ENCODE results near the gene ASPHD1.
"Not testable (repeated sequence)": the region's sequence is repeated elsewhere in the genome, so short reads cannot be mapped to it uniquely, and the experiment has no call there.

The ASPHD1 gene

DNA sequence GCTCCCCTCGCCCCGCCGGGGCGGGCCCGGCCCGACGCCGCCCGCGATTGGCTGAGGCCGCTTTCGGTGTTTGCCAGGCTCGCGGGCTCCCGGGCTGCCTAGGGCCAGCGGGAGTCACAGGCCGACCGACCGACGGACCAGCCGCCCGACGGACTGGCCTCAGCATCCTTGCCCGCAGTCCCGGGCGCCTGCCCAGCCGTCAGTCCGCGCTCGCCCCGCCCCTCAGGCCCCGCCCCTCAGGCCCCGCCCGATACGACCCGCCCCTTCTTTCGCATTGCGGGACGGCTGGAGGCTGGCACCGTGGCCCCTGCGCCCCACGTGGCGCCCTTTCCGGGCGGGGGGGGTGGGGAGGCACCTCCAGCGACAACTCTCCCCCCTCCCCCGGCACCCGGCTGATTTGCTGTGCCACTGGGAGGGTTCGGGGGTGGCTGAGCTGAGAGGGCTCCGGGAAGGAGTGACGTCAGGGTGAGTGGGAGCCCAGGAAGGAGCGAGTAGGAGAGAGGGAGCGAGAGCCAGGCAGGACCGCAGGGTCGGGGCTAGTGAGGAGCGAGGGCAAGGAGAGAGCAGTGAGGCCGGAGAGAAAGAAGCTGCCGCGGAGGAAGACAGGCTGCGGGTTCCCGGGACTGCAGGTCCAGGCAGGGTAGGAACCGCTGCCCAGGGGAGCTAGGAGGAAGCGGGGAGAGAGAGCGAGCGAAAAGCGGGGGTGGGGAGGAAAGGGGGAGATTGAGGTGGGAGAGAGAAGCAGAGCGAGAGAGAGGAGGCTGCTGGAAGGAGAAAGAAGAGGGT, at the start of gene ASPHD1:
Gene ASPHD1 (plus strand): TSS at position 387 of the 786 bp plus-strand sequence. CDS start 484 bp downstream, outside the sequence.
- peak; percentile 53 to 66 for DNase-seq

DNA sequence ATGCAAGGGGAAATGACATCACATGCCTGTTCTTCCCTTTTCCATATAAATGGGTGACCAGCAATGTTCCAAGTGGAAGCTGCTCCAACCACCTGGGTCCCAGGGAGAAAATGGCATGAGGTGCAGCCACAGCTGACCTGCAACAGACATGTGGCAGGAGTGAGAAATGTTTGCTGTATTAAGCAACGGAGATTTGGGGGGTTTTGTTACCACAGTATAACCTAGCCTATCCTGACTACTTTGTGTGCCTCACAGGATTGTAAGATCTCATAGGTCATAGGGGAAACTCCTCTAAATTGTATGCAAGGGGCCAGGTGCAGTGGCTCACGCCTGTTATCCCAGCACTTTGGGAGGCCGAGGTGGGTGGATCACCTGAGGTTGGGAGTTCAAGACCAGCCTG, 49.3 kb upstream of the ASPHD1 start:
- DNase-seq, result no peak

GRCh38 chr16:29852654-29853053, 47.6 kb upstream of the ASPHD1 start:
- DNase-seq, result no peak

DNA sequence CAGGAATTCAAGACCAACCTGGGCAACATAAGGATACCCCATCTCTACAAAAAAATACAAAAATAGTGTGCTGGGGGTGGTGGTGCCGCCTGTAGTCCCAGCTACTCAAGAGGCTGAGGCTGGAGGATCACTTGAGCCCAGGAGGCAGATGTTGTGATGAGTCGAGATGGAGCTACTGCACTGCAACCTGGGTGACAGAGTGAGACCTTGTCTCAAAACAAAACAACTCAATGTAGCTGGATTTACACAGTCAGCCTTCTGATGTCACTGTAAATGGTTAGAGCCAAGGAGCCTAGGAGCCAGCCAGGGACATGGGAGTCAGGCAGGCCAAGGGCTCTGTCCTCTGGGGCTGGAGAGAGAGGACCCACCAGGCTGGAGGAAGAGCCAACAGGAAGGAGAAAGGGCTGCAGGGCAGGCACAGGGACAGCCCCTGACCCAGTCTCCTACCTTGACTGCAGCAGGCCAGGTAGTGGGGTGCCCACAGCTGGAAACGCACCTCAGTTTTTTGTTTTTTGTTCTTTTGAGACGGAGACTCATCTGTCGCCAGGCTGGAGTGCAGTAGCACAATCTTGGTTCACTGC, 45.7 kb upstream of the ASPHD1 start:
- DNase-seq, result no peak

GRCh38 chr16:29857133-29857760, 43.0 kb upstream of the ASPHD1 start:
- no peak for DNase-seq

- DNase-seq, result no peak
These were observed 42.0 kb upstream of the ASPHD1 start for GRCh38 chr16:29858149-29858849.

DNA sequence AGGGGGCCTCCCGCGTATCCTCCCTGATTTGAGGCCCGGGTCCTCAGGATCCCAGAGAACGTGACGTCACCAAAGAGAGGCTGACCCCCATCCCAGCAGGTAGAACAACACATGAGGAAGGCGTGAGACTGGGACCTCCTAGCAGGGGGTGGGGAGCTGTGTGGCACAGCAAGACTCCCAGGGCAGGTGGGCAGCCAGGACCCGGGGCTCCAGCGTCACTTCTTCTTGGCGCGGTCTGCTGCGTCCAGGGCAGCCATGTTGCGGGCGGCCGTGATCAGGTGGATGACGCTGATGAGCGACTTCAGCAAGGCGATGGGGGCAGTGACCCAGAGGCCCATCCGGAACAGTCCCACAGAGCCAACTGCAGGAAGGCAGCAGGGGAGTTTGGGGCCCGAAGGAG, 41.3 kb upstream of the ASPHD1 start:
- no peak for DNase-seq

- no peak for DNase-seq
These were observed 40.1 kb upstream of the ASPHD1 start for GRCh38 chr16:29860218-29860617.

DNA sequence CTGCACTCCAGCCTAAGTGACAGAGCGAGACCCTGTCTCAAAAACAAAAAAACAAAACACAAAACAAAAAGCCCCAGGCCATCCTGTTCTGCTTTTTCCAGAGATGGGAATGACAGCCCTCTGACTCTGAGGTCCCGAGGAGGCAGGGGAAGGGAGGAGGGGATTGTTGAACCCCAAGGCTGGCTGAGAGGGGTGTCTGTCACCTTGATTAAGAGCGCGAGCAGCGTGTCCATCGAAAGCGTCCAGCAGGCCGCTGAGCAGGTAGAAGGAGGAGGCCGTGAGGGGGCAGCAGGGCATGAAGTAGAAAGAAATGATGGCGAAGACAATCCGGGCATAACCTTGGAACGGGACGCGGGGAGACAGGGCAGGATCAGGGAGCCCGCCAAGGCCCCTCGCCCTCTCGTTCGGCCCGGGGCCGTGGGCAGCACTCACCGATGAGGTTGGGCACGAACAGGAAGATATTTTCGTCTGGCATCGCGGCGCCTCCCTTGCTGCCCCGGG, 37.9 kb upstream of the ASPHD1 start:
- DNase-seq, result no peak

DNA sequence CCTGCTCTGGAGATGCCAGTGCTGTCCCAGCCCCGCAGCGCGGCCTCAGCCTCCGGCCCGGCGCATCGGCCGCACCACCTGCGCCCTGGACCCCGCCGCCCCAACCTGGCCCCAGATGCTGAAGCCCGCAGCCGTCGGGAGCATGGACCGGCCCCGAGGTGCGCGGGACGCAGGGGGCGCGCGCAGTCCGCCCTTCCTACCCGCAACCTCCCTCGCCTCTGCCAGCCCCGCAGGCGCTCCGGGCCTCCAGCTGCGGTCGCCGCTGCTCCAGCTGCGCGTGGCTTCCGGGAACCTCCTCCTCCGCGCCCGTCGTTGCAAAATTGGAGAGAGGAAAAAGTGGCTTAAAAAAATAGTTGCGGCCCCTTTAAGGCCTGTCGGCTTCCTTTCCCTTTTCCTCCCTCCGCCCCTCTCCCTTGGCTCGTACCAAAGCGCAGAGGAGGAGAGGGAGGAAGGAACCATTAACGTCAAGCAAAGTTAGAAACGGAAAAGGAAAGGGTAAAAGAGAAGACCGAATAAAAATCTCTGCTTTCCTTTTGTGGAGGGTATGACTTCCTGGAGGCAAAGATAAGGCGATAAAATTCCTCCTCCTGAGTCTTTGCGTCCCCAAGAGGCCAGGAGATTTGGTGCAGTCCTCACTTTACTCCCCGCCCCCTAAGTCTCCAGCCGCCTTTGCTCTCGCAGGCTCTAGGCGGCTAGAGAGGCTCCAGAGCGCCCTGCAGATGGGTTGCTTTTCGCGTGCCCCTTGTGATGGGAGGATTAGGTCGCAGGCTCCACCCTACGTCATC, 37.2 kb upstream of the ASPHD1 start, which contains the start of gene CDIPT:
Gene CDIPT (minus strand): TSS at position 343 of the 785 bp plus-strand sequence. CDS start 369 bp downstream, outside the sequence.
- DNase-seq, result peak; percentile 89 to 91

GRCh38 chr16:29863669-29863984, 36.7 kb upstream of the ASPHD1 start:
- DNase-seq, result no peak

DNA sequence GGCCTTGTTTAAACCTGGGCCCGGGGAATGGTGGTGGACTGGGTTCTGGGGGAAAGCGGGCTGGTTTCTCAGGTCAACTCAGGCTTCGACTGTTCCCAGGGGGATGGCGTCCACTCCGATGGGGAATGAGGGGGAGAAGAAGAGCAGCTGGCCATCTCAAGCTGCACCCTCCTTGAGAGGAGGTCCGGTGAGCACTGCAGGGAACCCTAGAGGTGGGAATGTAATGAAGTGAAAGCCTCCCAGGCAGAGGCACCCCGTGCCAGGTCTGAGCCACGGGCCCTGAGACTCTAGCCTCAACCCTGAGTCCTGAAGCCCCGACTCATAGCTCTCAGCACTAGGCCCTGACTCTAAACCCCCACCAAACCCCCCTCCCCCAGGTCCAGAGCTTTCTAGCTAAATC, 36.1 kb upstream of the ASPHD1 start:
- no peak for DNase-seq

DNA sequence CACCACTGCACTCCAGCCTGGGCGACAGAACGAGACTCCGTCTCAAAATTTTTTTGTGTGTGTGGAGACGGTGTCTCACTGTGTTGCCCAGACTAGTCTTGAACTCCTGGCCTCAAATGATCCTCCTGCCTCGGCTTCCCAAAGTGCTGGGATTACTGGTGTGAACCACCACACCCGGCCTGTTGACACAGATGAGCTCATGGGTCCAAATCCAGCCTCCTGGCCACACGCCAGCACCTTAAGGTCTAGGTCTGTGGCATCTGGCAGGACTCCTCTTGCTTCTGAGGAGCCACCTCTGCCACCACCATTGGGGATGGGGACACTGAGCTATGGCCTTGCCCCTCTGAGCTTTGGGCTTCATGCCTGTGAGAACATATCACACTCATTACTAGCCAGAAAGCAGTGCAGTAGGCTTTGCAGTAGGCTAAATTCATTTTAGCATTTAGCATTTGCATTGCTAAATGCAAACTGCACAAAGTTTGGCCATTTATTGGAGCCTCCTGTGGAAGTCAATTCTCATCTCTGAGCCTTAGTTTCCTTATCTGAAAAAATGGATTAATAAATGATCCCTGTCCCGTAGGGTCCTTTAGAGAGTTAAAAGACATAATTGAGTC, 31.8 kb upstream of the ASPHD1 start:
- DNase-seq, result no peak

DNA sequence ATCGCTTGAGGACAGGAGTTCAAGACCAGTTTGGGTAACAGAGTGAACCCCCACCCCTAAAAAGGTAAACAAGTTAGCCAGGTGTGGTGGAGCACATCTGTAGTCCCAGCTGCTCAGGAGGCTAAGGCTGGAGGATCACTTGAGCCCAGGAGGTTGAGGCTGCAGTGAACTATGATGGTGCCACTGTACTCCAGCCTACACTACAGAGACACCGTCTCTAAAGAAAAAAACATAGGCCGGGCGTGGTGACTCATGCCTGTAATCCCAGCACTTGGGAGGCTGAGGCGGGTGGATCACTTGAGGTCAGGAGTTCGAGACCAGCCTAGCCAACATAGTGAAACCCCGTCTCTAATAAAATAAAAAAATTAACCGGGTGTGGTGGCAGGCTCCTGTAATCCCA, 31.2 kb upstream of the ASPHD1 start:
- not testable (repeated sequence) for DNase-seq

DNA sequence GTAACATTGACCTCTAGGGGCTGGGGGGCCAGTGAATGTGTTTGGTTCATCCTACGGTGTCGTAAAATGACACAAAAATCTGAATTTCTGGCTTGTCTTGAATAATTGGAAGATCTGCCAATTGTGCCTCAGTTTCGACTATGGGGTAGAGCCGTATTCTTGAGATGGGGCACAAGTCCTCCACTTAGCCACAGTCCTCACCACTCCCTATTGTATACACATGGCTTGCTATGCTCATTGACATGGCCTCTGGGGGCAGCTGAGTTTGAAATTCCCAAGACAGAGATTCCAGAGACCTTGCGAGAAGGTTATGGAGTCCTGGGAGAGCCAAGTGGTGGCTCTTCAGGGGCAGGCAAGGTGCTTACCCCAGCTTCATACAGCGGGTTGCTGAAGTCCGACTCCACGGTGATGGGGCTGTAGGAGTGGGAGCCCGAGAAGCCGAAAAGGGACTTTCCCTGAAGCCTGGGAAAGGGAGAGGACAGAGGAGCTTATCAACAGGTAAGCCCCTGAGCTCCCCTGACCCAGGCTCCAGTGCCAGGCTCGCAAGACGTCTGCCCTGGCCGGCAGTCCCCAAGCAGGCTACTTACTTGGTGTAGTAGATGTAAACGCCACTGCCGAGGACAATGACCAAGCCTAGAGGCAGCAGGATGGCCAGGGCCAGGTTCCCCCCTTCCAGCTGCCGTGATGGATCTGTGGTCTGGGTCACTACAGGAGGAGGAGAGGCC, 28.3 kb upstream of the ASPHD1 start:
- DNase-seq, result no peak

GRCh38 chr16:29873319-29873718, 27.0 kb upstream of the ASPHD1 start:
- DNase-seq, result no peak

GRCh38 chr16:29875206-29875605, 25.1 kb upstream of the ASPHD1 start:
- no peak for DNase-seq

DNA sequence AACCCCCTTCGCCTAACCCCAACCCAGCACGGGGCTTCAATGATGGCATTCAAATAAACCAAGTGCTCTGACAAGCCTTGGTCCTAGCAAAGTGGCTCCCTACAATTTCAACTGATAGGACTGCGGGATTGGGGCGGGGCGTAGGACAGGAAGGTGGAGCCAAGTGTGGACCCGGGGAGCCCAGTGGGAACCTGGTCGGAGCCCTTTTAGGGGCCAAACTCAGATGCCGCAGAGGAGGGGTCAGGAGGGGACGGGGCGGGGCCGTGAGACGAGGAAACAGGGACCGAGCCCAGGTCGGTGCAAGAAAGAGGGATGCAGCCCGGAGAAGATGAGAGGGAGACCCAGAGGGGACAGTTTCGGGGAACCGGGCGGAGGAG, 24.1 kb upstream of the ASPHD1 start:
- no peak for DNase-seq

GRCh38 chr16:29876594-29877249, 23.6 kb upstream of the ASPHD1 start:
- peak; percentile 17 to 31 for DNase-seq

DNA sequence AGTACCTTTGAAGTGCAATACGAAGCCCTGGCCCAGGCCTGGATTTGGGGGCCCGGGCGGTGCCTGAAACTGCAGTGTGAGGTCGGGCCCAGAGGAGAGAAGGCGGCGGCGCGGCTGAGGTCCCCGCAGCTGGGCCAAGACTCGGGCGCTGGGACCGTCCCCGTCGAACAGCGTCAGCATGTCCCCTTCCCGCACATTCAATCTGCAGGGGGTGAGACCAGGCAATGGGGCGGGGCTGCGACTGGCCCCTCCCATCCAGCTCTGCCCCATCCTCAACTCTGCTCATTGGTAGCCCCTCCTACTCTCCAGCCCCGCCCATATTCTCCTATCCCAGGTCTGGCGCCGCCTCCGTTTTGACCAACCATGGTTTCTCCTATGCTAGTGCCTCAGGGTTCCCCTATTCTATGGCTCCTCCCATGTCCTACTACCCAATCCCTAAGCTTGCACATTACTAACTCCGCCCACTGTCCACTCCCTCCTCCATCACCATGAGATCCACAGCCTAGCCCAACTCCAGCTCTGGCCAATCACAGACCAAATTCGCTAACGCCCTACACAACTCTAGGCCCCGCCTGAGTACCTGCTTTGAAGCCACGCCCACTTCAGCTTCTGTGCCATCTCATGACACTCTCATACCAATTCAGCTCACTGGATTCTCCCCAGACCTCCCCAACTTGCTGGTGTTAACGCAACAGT, 22.9 kb upstream of the ASPHD1 start:
- DNase-seq, result peak; percentile 31 to 33

Data from activated CD4-positive, alpha-beta T cell treated with anti-CD3 and anti-CD28 coated beads, Interleukin-2, amount 50 U/mL, for 4 hours (primary cell).